ES-I3 (cell line): ENCODE results near the gene COPS7A.

Source experiments
- H3K36me3 ChIP-seq: 2 replicates; pipeline ENCODE4 v1.6.1; 2013; ENCODE audit warnings: mild to moderate bottlenecking, low read length, control low read depth, moderate library complexity; ENCODE audit not compliant: insufficient read depth
- H3K4me1 ChIP-seq: 2 replicates; pipeline ENCODE4 v1.6.1; 2013; ENCODE audit warnings: mild to moderate bottlenecking, control low read depth, low read length; ENCODE audit not compliant: insufficient read depth
- H3K9ac ChIP-seq: 2 replicates; pipeline ENCODE4 v1.6.1; 2013; ENCODE audit warnings: low read depth, mild to moderate bottlenecking, low read length, moderate library complexity
- H3K9me3 ChIP-seq: 2 replicates; pipeline ENCODE4 v1.6.1; 2013; ENCODE audit warnings: mild to moderate bottlenecking, low read length, moderate library complexity; ENCODE audit not compliant: control insufficient read depth, insufficient read depth

Gene COPS7A

DNA sequence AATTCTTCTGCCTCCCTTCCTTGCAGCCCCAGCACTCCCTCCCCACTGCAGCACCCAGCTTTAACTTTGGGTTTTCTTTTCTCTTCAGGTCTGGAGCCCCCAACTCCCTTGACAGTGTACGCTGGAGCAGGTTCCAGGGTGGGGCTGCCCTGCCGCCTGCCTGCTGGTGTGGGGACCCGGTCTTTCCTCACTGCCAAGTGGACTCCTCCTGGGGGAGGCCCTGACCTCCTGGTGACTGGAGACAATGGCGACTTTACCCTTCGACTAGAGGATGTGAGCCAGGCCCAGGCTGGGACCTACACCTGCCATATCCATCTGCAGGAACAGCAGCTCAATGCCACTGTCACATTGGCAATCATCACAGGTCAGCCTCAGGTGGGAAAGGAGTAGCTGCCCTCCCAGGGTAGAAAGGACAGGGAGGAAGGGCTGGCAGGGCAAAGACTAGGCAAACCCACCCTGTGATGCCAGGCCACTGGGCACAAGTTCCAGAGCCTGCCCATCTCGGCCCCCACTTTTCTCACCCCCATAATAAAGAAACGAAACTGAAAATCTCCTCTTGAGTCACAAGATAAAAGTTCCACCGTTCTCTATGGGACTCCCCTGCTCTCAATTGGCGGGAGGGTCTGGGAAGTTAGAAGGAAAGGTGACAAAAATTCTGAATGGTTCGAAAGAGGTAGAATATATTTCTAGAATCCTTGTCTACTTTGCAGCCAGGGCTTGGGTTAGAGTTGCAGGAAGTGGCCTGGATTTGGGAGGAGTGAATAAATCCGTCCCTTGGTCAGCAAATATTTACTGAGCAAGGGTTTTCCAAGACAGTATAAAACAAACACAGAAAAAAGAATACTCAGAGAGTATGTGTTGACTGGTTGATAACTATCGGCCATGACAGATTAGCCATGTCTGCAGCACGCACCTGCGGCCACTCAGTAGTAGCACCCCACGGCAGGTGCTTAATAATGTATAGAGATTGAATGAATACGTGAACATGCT lies 51.6 kb downstream of the COPS7A start:
- Histone ChIP-seq H3K36me3 (no peaks in the 10 kb centered on the region), H3K9me3 (no peaks in the 10 kb centered on the region), H3K9ac (no peak overlapping the region), H3K4me1 (peaks cover 11% of the 10 kb centered on the region)

DNA sequence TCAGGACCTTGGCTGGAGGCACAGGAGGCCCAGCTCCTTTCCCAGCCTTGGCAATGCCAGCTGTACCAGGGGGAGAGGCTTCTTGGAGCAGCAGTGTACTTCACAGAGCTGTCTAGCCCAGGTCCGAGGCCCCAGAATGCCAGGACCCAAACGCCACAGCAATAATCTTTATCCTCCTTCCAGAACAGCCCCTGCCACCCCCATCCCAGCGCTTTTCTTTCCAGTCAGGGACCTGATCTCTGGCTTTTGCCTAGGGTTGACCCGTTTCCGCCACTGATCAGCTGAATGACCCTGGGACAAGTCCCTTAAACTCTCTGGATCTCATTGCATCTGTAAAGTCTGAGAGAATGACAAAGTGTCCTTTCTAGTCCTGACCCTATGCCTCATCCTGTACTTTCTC lies 53.5 kb downstream of the COPS7A start:
- H3K36me3 ChIP-seq: no peaks in the 10 kb centered on the region
- peaks cover 11% of the 10 kb centered on the region for H3K4me1 ChIP-seq
- H3K9me3 ChIP-seq: no peaks in the 10 kb centered on the region
- no peak overlapping the region for H3K9ac ChIP-seq

DNA sequence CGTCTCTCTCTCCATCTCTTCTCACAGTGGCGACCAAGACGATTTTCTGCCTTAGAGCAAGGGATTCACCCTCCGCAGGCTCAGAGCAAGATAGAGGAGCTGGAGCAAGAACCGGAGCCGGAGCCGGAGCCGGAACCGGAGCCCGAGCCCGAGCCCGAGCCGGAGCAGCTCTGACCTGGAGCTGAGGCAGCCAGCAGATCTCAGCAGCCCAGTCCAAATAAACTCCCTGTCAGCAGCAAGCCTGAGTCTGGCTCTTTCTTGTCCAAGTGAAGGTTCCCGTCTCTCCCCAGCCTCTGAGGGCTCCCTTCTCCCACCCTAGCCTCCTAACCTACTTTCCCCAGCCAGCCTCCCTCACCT lies 54.3 kb downstream of the COPS7A start:
- H3K9ac ChIP-seq: peak overlapping the region; percentile 52
- peaks cover 6% of the 10 kb centered on the region for H3K4me1 ChIP-seq
- H3K9me3 ChIP-seq: no peaks in the 10 kb centered on the region
- H3K36me3 ChIP-seq: no peaks in the 10 kb centered on the region

DNA sequence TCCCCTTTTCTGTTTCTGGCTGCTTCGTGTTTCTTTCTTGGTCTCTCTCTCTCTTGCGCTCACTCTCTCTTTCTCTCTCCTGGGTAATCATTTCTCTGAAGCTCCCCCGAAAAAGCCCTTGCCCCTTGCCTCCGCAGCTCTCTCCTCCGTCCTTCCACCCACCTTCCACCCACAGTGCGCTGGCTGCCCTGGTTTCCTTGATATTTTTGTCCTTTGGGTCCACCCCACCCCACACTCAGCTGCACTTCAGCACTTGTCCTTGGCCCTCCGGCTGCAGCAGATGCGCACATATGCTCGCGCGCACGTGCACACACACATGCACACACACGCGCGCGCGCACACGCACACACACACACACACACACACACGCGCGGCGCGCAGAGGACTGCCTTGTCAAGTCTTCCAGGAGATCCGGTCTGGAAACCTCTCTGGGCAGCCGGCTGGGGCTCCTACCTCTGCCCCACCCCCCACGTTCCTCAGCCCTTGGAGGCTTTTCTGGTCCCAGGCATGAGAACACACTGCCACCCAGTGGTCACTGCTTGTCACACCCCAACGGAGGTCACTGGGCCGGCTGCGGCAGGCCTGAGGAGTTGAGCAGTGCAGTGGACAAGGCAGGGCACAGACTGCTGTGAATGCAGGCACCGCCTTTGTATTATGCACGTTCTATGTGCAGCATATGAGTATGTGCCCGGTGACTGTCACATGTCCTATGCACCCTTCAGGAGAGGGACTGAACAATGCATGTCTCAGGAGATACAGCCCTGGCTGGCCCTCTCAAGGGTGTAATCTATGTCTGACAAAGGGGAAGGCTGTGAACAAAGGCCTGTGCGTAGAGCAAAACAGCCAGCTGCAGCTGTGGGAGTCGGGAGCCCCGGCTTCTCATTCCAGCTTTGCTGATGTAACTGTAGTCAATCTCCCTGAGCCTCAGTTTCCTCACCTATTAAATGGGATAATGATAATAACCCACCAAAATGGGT lies 55.0 kb downstream of the COPS7A start:
- peaks cover 4% of the 10 kb centered on the region for H3K4me1 ChIP-seq
- no peaks in the 10 kb centered on the region for H3K9me3 ChIP-seq
- H3K36me3 ChIP-seq: no peaks in the 10 kb centered on the region
- H3K9ac ChIP-seq: peak overlapping the region; percentile 52

DNA sequence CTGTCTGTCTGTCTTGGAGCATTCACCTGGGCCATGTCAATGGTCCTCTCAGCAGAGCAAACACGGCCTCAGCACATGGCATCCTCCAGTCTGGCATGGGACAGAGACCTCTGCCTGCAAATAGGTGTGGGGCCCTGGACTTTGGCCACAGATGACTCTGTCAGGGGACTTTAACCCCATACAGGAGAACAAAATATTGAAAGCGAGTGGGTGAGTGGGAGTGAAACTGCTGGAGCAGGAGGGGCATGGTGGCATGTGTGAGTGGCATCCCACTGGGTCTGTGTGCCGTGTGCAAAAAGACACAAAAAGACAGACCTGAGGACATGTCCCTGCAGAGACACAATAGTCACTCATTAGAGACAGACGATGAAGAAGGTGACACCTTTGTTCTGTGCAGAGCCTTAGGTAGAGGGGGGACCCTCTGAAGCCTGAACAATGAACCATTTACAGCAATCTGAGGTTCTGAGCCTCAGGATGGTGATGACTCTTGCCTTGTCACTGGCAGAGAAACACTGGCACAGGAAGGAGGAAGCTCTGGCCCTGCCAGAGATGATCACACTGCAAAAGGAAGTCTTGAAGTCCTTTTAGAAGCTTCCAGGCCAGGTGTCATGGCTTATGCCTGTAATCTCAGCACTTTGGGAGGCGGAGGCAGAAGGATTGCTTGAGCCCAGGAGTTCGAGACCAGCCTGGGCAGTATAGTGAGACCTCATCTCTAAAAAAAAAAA lies 56.0 kb downstream of the COPS7A start:
- Histone ChIP-seq H3K9ac (no peak overlapping the region), H3K36me3 (no peaks in the 10 kb centered on the region)

DNA sequence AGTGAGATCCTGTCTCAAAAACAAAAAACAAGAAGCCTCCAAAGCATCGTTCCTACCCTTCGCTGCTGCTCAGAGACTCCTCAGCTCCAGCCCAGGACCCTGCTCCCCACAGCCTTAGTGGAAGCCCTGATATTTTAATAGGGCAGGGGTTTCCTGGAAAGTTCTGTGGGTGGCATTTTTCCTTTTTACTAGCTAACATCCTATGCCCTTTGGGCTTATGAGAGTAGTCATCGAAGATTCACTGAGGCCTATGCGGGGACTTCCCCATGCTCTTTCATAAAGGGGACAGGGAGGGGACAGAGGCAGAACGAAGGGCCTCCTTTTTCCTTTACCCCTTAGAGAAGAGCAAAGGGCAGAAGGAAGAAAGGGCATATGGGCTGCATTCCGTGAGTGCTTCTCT lies 56.7 kb downstream of the COPS7A start:
- Histone ChIP-seq H3K9ac (no peak overlapping the region), H3K9me3 (no peaks in the 10 kb centered on the region), H3K36me3 (no peaks in the 10 kb centered on the region), H3K4me1 (no peaks in the 10 kb centered on the region; the same call in 1 of the 2 replicates)

More for the DNA sequence above, 56.0 kb downstream of the COPS7A start:
- H3K4me1 ChIP-seq: no peaks in the 10 kb centered on the region; the same call in 1 of the 2 replicates
- no peaks in the 10 kb centered on the region for H3K9me3 ChIP-seq
